Activated T-cell treated with anti-CD3 and anti-CD28 coated beads, Interleukin-2, amount 50 U/mL, for 24 hours (primary cell): ENCODE data around the gene TCF7L1.
"Not testable (repeated sequence)": the region's sequence is repeated elsewhere in the genome, so short reads cannot be mapped to it uniquely, and the experiment has no call there.

ENCODE experiments used
- DNase-seq: peaks from one replicate; pipeline ENCODE4 v3.0.0-alpha.2; 2020
- H3K27ac Mint-ChIP-seq: 2 replicates; pipeline ENCODE4 v1.8.0; 2020; ENCODE audit warnings: mild to moderate bottlenecking, mixed read lengths
- H3K27me3 Mint-ChIP-seq: 2 replicates; pipeline ENCODE4 v1.8.0; 2020; ENCODE audit warnings: mixed read lengths
- H3K36me3 Mint-ChIP-seq: 2 replicates; pipeline ENCODE4 v1.8.0; 2020; ENCODE audit warnings: low read depth, mixed read lengths
- H3K4me1 Mint-ChIP-seq: 2 replicates; pipeline ENCODE4 v1.8.0; 2020; ENCODE audit warnings: low read depth, mixed read lengths
- H3K4me3 Mint-ChIP-seq: 2 replicates; pipeline ENCODE4 v1.8.0; 2020; ENCODE audit warnings: mild to moderate bottlenecking, moderate library complexity, mixed read lengths
- H3K9me3 Mint-ChIP-seq: 2 replicates; pipeline ENCODE4 v1.8.0; 2020; ENCODE audit warnings: mixed read lengths

TCF7L1 gene

DNA sequence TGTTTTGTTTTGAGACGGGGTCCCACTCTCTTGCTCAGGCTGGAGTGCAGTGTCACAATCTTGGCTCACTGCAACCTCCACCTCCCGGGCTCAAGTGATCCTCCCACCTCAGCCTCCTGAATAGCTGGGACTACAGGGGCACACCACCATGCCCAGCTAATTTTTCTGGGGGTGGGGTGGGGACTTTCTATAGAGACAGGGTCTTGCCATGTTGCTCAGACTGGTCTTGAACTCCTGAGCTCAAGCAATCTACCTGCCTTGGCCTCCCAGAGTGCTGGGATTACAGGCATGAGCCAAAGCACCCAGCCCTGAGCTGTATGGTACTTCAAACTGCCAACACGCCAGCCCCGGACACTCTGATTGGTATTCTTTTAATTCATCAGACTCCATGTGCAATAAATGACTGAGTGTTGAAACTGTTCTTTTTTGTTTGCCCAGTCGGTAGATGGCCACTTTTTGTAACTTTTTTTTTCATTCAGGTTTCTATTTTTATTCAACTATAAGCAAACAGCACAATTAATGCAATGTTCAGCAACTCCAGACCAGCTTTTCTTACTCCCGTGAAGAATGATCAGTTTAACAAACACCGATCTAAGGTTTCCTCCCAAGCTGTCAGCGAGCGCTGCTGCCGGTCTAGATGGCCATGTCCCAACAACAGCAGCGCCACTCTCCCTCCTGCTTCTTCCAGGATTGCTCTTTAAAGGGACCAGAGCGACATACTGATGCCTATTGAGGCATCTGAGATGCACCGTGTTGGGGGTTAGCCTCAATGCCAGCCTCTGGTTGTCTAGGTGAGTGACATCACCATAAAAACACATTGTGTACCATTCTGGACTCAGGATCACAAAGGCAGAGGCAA, 207.1 kb downstream of the TCF7L1 start:
- DNase-seq, result no peak
- no peaks in the 10 kb centered on the region for H3K27me3 Mint-ChIP-seq
- H3K9me3 Mint-ChIP-seq, result no peaks in the 10 kb centered on the region
- no peaks in the 10 kb centered on the region for H3K4me1 Mint-ChIP-seq
- H3K36me3 Mint-ChIP-seq, result peaks cover 31% of the 10 kb centered on the region
- H3K27ac Mint-ChIP-seq, result no peak overlapping the region
- no peak overlapping the region for H3K4me3 Mint-ChIP-seq

- peaks cover 42% of the 10 kb centered on the region for H3K36me3 Mint-ChIP-seq
- no peak for DNase-seq
- no peaks in the 10 kb centered on the region for H3K4me1 Mint-ChIP-seq
- no peaks in the 10 kb centered on the region for H3K27me3 Mint-ChIP-seq
- no peak overlapping the region for H3K27ac Mint-ChIP-seq
- no peak overlapping the region for H3K4me3 Mint-ChIP-seq
- H3K9me3 Mint-ChIP-seq, result no peaks in the 10 kb centered on the region
Measured at GRCh38 chr2:85341269-85342029, 208.3 kb downstream of the TCF7L1 start.

- no peak overlapping the region for H3K27ac Mint-ChIP-seq
- H3K27me3 Mint-ChIP-seq, result no peaks in the 10 kb centered on the region
- H3K4me3 Mint-ChIP-seq, result no peak overlapping the region
- H3K36me3 Mint-ChIP-seq, result peaks cover 49% of the 10 kb centered on the region
- no peaks in the 10 kb centered on the region for H3K9me3 Mint-ChIP-seq
- DNase-seq, result no peak
- no peaks in the 10 kb centered on the region for H3K4me1 Mint-ChIP-seq
Measured at GRCh38 chr2:85342156-85342555, 209.0 kb downstream of the TCF7L1 start.

DNA sequence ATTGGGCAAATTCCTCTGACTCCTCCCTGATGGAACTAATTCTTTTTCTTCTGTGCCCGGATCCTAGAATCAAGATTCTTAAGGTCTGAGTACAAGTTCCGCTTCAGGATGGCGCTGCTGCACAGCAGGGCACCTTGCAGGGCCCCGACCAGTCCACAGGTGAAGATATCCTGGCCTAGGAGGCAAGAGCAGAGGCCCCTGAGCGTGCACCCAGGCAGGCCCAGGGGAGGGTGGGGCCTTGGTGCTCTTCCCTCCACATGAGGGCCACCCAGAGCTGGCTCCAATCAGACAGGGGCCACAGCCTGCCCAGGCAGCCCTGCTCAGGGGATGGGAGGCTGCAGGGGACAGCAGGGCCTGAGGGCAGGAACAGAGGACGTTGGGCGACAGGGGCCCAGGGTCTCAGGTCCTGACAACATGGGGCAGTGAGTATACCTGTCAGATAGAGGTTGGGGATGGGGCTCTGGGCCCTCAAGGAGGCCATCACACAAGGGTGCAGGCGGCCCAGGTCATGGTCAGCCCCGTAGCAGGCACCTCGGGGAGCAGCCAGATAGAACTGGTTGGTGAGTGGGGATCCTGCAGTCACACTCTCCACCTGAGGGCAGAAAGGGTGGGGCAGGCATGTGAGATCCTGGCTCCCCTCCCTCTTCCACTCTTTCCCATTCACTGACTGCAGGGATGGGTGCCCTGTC, 210.2 kb downstream of the TCF7L1 start:
- H3K36me3 Mint-ChIP-seq, result peaks cover 57% of the 10 kb centered on the region
- not testable (repeated sequence) for H3K9me3 Mint-ChIP-seq, H3K4me3 Mint-ChIP-seq, H3K27ac Mint-ChIP-seq, H3K27me3 Mint-ChIP-seq, DNase-seq, H3K4me1 Mint-ChIP-seq

GRCh38 chr2:85344356-85344954, 211.3 kb downstream of the TCF7L1 start:
- no peak for DNase-seq
- Mint-ChIP-seq H3K4me3 (no peak overlapping the region), H3K27me3 (no peaks in the 10 kb centered on the region), H3K27ac (no peak overlapping the region), H3K36me3 (peaks cover 63% of the 10 kb centered on the region), H3K9me3 (no peaks in the 10 kb centered on the region), H3K4me1 (no peaks in the 10 kb centered on the region)

- H3K4me3 Mint-ChIP-seq, result no peak overlapping the region
- H3K27me3 Mint-ChIP-seq, result no peaks in the 10 kb centered on the region
- peaks cover 5% of the 10 kb centered on the region for H3K4me1 Mint-ChIP-seq
- no peak for DNase-seq
- H3K27ac Mint-ChIP-seq, result no peak overlapping the region
- H3K9me3 Mint-ChIP-seq, result no peaks in the 10 kb centered on the region
- peaks cover 81% of the 10 kb centered on the region for H3K36me3 Mint-ChIP-seq
Measured at GRCh38 chr2:85347599-85347998, 214.4 kb downstream of the TCF7L1 start.

DNA sequence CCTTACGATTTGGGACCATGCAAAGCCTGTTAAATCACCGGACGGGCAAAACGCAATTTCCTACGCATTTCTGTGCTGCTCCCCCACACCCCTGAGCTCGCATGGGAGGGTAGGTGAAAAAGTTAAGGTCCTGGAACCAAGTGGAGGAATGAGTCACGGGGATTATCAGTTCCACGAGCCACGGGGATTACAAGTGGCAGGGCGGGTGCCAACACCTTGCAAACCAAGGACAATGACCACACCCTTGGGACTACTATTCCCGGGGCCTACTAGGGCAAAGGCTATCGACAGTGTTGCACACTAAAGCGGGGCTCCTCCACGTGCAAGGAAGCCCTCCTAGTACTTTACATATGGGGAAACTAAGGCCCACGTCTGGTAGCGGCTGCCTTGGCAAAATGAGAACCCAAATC, 220.7 kb downstream of the TCF7L1 start:
- no peak for DNase-seq
- no peaks in the 10 kb centered on the region for H3K9me3 Mint-ChIP-seq
- H3K27me3 Mint-ChIP-seq, result no peaks in the 10 kb centered on the region
- H3K36me3 Mint-ChIP-seq, result peaks cover 78% of the 10 kb centered on the region
- peak overlapping the region; percentile 90 for H3K4me3 Mint-ChIP-seq
- H3K27ac Mint-ChIP-seq, result peak overlapping the region; percentile 97
- H3K4me1 Mint-ChIP-seq, result peaks cover 44% of the 10 kb centered on the region

GRCh38 chr2:85354286-85355072, 221.3 kb downstream of the TCF7L1 start, which contains the start of the genes ELMOD3 and RETSAT:
TSS of gene ELMOD3 (plus strand) at chr2:85354769. CDS start at chr2:85357199, 2,430 bp downstream.
TSS of gene RETSAT (minus strand) at chr2:85354528. CDS start at chr2:85354507, 21 bp downstream.
- peak; percentile 92 for DNase-seq
- Mint-ChIP-seq H3K4me3 (peak within 1 kb of the TSS; percentile 90), H3K36me3 (peaks cover 75% of the 10 kb centered on the region), H3K27me3 (no peaks in the 10 kb centered on the region), H3K4me1 (peaks cover 46% of the 10 kb centered on the region), H3K27ac (peak within 1 kb of the TSS; percentile 97), H3K9me3 (no peaks in the 10 kb centered on the region)

DNA sequence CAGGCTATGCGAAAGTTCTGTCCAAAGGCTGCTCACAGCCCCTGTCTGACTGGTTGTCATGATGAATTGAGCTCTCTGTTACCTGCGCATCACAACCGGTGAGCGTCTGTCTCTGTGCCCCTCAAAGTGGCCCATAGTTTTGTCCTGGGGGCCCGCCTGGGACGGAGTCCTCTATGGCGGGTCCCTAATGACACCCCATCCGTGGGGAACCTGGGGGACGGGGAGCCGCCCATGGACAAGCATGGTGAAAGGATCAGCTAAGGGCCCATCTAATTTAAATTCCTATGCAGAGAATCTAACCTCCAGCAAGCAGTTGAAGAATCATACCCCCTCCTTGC, 221.8 kb downstream of the TCF7L1 start:
- Mint-ChIP-seq H3K4me3 (peak overlapping the region; percentile 90), H3K27ac (peak overlapping the region; percentile 97), H3K4me1 (peaks cover 49% of the 10 kb centered on the region), H3K9me3 (no peaks in the 10 kb centered on the region), H3K36me3 (peaks cover 74% of the 10 kb centered on the region), H3K27me3 (no peaks in the 10 kb centered on the region)
- DNase-seq, result no peak

- Mint-ChIP-seq H3K4me3 (peak overlapping the region; percentile 90), H3K27ac (peak overlapping the region; percentile 76)
- no peak for DNase-seq
Measured at GRCh38 chr2:85355521-85355920, 222.3 kb downstream of the TCF7L1 start.

DNA sequence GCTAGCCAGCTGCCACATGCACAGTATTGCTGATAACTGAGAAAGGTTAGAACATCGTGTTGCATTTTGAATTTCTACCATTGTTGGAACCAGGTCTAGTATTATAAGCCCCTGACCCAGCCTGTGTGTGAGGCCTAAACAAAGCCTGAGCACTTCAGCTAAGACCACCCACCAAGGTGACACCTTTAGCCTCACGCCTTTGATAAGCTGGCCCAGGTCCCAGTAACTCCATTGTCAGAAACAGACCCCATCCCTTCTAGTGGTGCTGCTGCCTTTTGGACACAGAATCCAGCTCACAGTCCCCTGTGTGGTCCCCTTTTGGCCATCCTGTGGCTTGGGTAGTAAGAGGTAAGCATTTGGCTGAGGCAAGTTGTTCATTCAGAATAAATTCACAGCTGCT, 223.0 kb downstream of the TCF7L1 start:
- H3K27me3 Mint-ChIP-seq, result no peaks in the 10 kb centered on the region
- no peak overlapping the region for H3K4me3 Mint-ChIP-seq
- H3K4me1 Mint-ChIP-seq, result peaks cover 49% of the 10 kb centered on the region
- H3K27ac Mint-ChIP-seq, result no peak overlapping the region
- peaks cover 72% of the 10 kb centered on the region for H3K36me3 Mint-ChIP-seq
- DNase-seq, result no peak
- no peaks in the 10 kb centered on the region for H3K9me3 Mint-ChIP-seq

More at GRCh38 chr2:85355521-85355920, 222.3 kb downstream of the TCF7L1 start:
- Mint-ChIP-seq H3K36me3 (peaks cover 72% of the 10 kb centered on the region), H3K27me3 (no peaks in the 10 kb centered on the region), H3K9me3 (no peaks in the 10 kb centered on the region), H3K4me1 (peaks cover 49% of the 10 kb centered on the region)

DNA sequence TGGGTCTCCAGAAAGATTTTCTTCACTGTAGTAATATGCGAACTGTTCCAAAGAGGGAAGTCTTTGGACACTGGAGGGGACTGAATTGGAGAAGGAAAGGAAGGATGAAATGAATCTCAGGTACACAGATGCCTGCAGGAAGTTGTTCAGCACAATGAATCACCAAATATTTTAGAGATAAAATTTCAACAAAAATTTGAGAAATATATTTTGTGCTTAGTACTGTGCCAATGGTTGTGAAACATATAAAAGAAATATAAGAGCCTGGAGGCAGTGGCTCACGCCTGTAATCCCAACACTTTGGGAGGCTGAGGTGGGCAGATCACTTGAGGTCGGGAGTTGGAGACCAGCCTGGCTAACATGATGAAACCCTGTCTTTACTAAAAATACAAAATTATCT, 224.5 kb downstream of the TCF7L1 start:
- Mint-ChIP-seq H3K27me3 (no peaks in the 10 kb centered on the region), H3K36me3 (peaks cover 76% of the 10 kb centered on the region), H3K4me1 (peaks cover 43% of the 10 kb centered on the region), H3K27ac (no peak overlapping the region), H3K9me3 (no peaks in the 10 kb centered on the region), H3K4me3 (no peak overlapping the region)
- no peak for DNase-seq
